Neuronal stem cell (in vitro differentiated cells): ENCODE measurements around the gene TSPAN13.

Experiments used
- DNase-seq: peaks from one replicate; pipeline ENCODE4 v3.0.0-alpha.2; 2013; ENCODE audit warnings: low spot score
- H2AFZ ChIP-seq: one replicate; pipeline ENCODE4 v1.6.1; 2013; ENCODE audit warnings: mild to moderate bottlenecking, low read length, inconsistent platforms
- H2AK5ac ChIP-seq: 2 replicates; pipeline ENCODE4 v1.6.1; 2013; ENCODE audit warnings: low read depth, mild to moderate bottlenecking, inconsistent platforms, low read length, moderate library complexity, mixed read lengths
- H2BK120ac ChIP-seq: 2 replicates; pipeline ENCODE4 v1.6.1; 2013; ENCODE audit warnings: low read depth, mild to moderate bottlenecking, inconsistent platforms, low read length, moderate library complexity, mixed read lengths
- H2BK12ac ChIP-seq: one replicate; pipeline ENCODE4 v1.6.1; 2013; ENCODE audit warnings: low read length, inconsistent platforms
- H2BK15ac ChIP-seq: 2 replicates; pipeline ENCODE4 v1.6.1; 2013; ENCODE audit warnings: mild to moderate bottlenecking, low read length, inconsistent platforms, mixed read lengths
- H2BK5ac ChIP-seq: one replicate; pipeline ENCODE4 v1.6.1; 2013; ENCODE audit warnings: inconsistent platforms, mild to moderate bottlenecking, low read length, moderate library complexity
- H3K14ac ChIP-seq: one replicate; pipeline ENCODE4 v1.6.1; 2013; ENCODE audit warnings: low read length, inconsistent platforms
- H3K18ac ChIP-seq: 2 replicates; pipeline ENCODE4 v1.6.1; 2013; ENCODE audit warnings: low read length, inconsistent platforms
- H3K23ac ChIP-seq: 2 replicates; pipeline ENCODE4 v1.6.1; 2013; ENCODE audit warnings: low read depth, mild to moderate bottlenecking, mixed read lengths, low read length, inconsistent platforms; ENCODE audit not compliant: poor library complexity
- H3K27ac ChIP-seq: replicated peaks from 3 replicates; pipeline ENCODE4 v1.5.1; 2013; ENCODE audit warnings: low read length, inconsistent platforms
- H3K27me3 ChIP-seq, 3 experiments: 2 replicates each; pipeline ENCODE4 v1.6.1; 2013; ENCODE audit warnings: low read length in 3 of 3, mild to moderate bottlenecking in 2 of 3, inconsistent platforms in 1 of 3, low read depth in 1 of 3, mixed read lengths in 1 of 3, moderate library complexity in 1 of 3; ENCODE audit not compliant: control insufficient read depth in 3 of 3, insufficient read depth in 3 of 3
- H3K36me3 ChIP-seq, 2 donors: replicated peaks in 1 of 2; 2 replicates each; pipeline ENCODE4 v1.6.1; 2013; ENCODE audit warnings: low read length in 2 of 2; ENCODE audit not compliant: control insufficient read depth in 2 of 2, insufficient read depth in 2 of 2
- H3K4ac ChIP-seq: 2 replicates; pipeline ENCODE4 v1.6.1; 2013; ENCODE audit warnings: inconsistent platforms, mild to moderate bottlenecking, low read length, moderate library complexity
- H3K4me1 ChIP-seq, 2 donors: 1 replicate in 1 of 2; 2 replicates in 1 of 2; pipeline ENCODE4 v1.6.1; 2013; ENCODE audit warnings: low read length in 2 of 2, low read depth in 1 of 2; ENCODE audit not compliant: control insufficient read depth in 2 of 2, insufficient read depth in 1 of 2
- H3K4me2 ChIP-seq: one replicate; pipeline ENCODE4 v1.6.1; 2013; ENCODE audit warnings: mild to moderate bottlenecking, low read length, inconsistent platforms; ENCODE audit not compliant: insufficient read depth, poor library complexity, severe bottlenecking
- H3K4me3 ChIP-seq, 2 donors: 2 replicates each; pipeline ENCODE4 v1.5.1; 2013; ENCODE audit warnings: low read length in 2 of 2, mild to moderate bottlenecking in 2 of 2, inconsistent platforms in 1 of 2, moderate library complexity in 1 of 2
- H3K79me1 ChIP-seq: one replicate; pipeline ENCODE4 v1.6.1; 2013; ENCODE audit warnings: low read depth, mild to moderate bottlenecking, inconsistent platforms, low read length, moderate library complexity
- H3K9ac ChIP-seq: one replicate; pipeline ENCODE4 v1.6.1; 2013; ENCODE audit warnings: mild to moderate bottlenecking, low read depth, low read length, inconsistent platforms; ENCODE audit not compliant: poor library complexity
- H3K9me3 ChIP-seq, 2 donors: replicated peaks in 1 of 2; 2 replicates each; pipeline versions ENCODE3 to v1.6.1; 2013; ENCODE audit warnings: low read length in 2 of 2, mild to moderate bottlenecking in 2 of 2, inconsistent platforms in 1 of 2, low read depth in 1 of 2, mixed read lengths in 1 of 2, moderate library complexity in 1 of 2; ENCODE audit not compliant: control insufficient read depth in 2 of 2, insufficient read depth in 1 of 2
- H4K8ac ChIP-seq: one replicate; pipeline ENCODE4 v1.6.1; 2013; ENCODE audit warnings: low read depth, mild to moderate bottlenecking, inconsistent platforms, low read length, moderate library complexity
- H4K91ac ChIP-seq: one replicate; pipeline ENCODE4 v1.6.1; 2013; ENCODE audit warnings: low read length, low read depth, mild to moderate bottlenecking, inconsistent platforms; ENCODE audit not compliant: poor library complexity
- WGBS, 2 donors: extraction: QIAGEN DNeasy Blood & Tissue Kit; methylation state at CpG; one replicate each; pipeline ENCODE4 v1.1.7; 2013; ENCODE audit warnings: missing lambda C conversion rate in 2 of 2, mixed read lengths in 1 of 2; ENCODE audit not compliant: insufficient read length in 2 of 2, insufficient replicate concordance in 1 of 2; ENCODE audit errors: extremely low coverage in 2 of 2; 5-methylcytosine and 5-hydroxymethylcytosine counted together

Gene TSPAN13

GRCh38 chr7:16776053-16776452 lies 22.5 kb downstream of the TSPAN13 start:
- no peaks in the 10 kb centered on the region for H3K27me3 ChIP-seq
- no peak for DNase-seq
- H3K4me2 ChIP-seq, result no peak overlapping the region
- H3K27ac ChIP-seq, result no peak overlapping the region
- H4K91ac ChIP-seq, result no peak overlapping the region
- no peak overlapping the region for H2AFZ ChIP-seq
- H3K14ac ChIP-seq, result no peak overlapping the region
- no peak overlapping the region for H2BK15ac ChIP-seq
- no peak overlapping the region for H2AK5ac ChIP-seq
- H4K8ac ChIP-seq, result no peak overlapping the region
- peaks cover 0 to 5% of the 10 kb centered on the region in 2 donors for H3K4me1 ChIP-seq
- no peak overlapping the region for H3K9ac ChIP-seq
- H3K4ac ChIP-seq, result no peak overlapping the region
- no CpG with 5 or more reads among the region's 7 CpGs for WGBS, 2 donors
- H3K4me3 ChIP-seq, result no peak overlapping the region
- H2BK12ac ChIP-seq, result no peak overlapping the region
- no peak overlapping the region for H2BK120ac ChIP-seq
- H3K18ac ChIP-seq, result no peak overlapping the region
- no peak overlapping the region for H2BK5ac ChIP-seq
- H3K36me3 ChIP-seq, result peaks cover 0 to 6% of the 10 kb centered on the region in 2 donors
- no peaks in the 10 kb centered on the region for H3K9me3 ChIP-seq
- H3K79me1 ChIP-seq, result no peaks in the 10 kb centered on the region
- no peak overlapping the region for H3K23ac ChIP-seq

- no peaks in the 10 kb centered on the region for H3K79me1 ChIP-seq
- no peak overlapping the region for H2BK5ac ChIP-seq
- no peak overlapping the region for H4K91ac ChIP-seq
- H3K4ac ChIP-seq, result no peak overlapping the region
- no peak overlapping the region for H3K23ac ChIP-seq
- H3K4me1 ChIP-seq, result peaks cover 0 to 5% of the 10 kb centered on the region in 2 donors
- no peak overlapping the region for H2BK15ac ChIP-seq
- no CpG with 5 or more reads among the region's 3 CpGs for WGBS, 2 donors
- H4K8ac ChIP-seq, result no peak overlapping the region
- H3K9ac ChIP-seq, result no peak overlapping the region
- H2BK12ac ChIP-seq, result no peak overlapping the region
- H3K9me3 ChIP-seq, result no peaks in the 10 kb centered on the region
- peaks cover 0 to 2% (median 0%) of the 10 kb centered on the region in 3 experiments for H3K27me3 ChIP-seq
- no peak overlapping the region for H3K18ac ChIP-seq
- no peak overlapping the region for H2AK5ac ChIP-seq
- H2BK120ac ChIP-seq, result no peak overlapping the region
- H3K36me3 ChIP-seq, result peaks cover 0 to 29% of the 10 kb centered on the region in 2 donors
- H3K4me2 ChIP-seq, result no peak overlapping the region
- no peak overlapping the region for H3K4me3 ChIP-seq
- no peak overlapping the region for H2AFZ ChIP-seq
- DNase-seq, result no peak
- H3K27ac ChIP-seq, result no peak overlapping the region
- H3K14ac ChIP-seq, result no peak overlapping the region
Measured at GRCh38 chr7:16778476-16778875, 24.9 kb downstream of the TSPAN13 start.

- H2AFZ ChIP-seq, result no peak overlapping the region
- H4K91ac ChIP-seq, result no peak overlapping the region
- no peaks in the 10 kb centered on the region for H3K79me1 ChIP-seq
- no peak overlapping the region for H3K4ac ChIP-seq
- H3K23ac ChIP-seq, result no peak overlapping the region
- H3K27ac ChIP-seq, result no peak overlapping the region
- H3K9me3 ChIP-seq, result no peaks in the 10 kb centered on the region
- peaks cover 0 to 2% (median 0%) of the 10 kb centered on the region in 3 experiments for H3K27me3 ChIP-seq
- H2BK15ac ChIP-seq, result no peak overlapping the region
- no CpG with 5 or more reads among the region's 1 CpG for WGBS, 2 donors
- peaks cover 0 to 31% of the 10 kb centered on the region in 2 donors for H3K36me3 ChIP-seq
- H2BK120ac ChIP-seq, result no peak overlapping the region
- H3K4me1 ChIP-seq, result peaks cover 0 to 5% of the 10 kb centered on the region in 2 donors
- H4K8ac ChIP-seq, result no peak overlapping the region
- no peak overlapping the region for H2BK5ac ChIP-seq
- H3K18ac ChIP-seq, result no peak overlapping the region
- H3K9ac ChIP-seq, result no peak overlapping the region
- no peak overlapping the region for H3K14ac ChIP-seq
- no peak for DNase-seq
- no peak overlapping the region for H3K4me3 ChIP-seq
- H2BK12ac ChIP-seq, result no peak overlapping the region
- H3K4me2 ChIP-seq, result no peak overlapping the region
- no peak overlapping the region for H2AK5ac ChIP-seq
Measured at GRCh38 chr7:16779051-16779450, 25.5 kb downstream of the TSPAN13 start.

- H3K4me2 ChIP-seq, result no peak overlapping the region
- H3K79me1 ChIP-seq, result no peaks in the 10 kb centered on the region
- WGBS, 2 donors, result no CpG with 5 or more reads among the region's 1 CpG
Measured at GRCh38 chr7:16780596-16780995, 27.0 kb downstream of the TSPAN13 start.

More at GRCh38 chr7:16780596-16780995, 27.0 kb downstream of the TSPAN13 start:
- Histone ChIP-seq H2BK5ac (no peak overlapping the region), H3K18ac (no peak overlapping the region), H3K4ac (no peak overlapping the region), H3K27ac (no peak overlapping the region), H2BK15ac (no peak overlapping the region), H3K14ac (no peak overlapping the region), H3K9ac (no peak overlapping the region), H3K36me3 (peaks cover 0 to 31% of the 10 kb centered on the region in 2 donors), H2AFZ (no peak overlapping the region), H2BK12ac (no peak overlapping the region), H3K4me1 (peaks cover 0 to 5% of the 10 kb centered on the region in 2 donors), H4K8ac (no peak overlapping the region), H2AK5ac (no peak overlapping the region), H3K27me3 (peaks cover 0 to 2% (median 0%) of the 10 kb centered on the region in 3 experiments), H3K23ac (no peak overlapping the region), H3K9me3 (no peaks in the 10 kb centered on the region), H2BK120ac (no peak overlapping the region), H3K4me3 (no peak overlapping the region), H4K91ac (no peak overlapping the region)
- no peak for DNase-seq
